Gastrocnemius medialis (tissue), 4 donors: ENCODE data around the gene LRCH1.

Source experiments
- CTCF ChIP-seq, 5 experiments: fragments of 450-650 bp in 3 of 5; fragments of 200-600 bp in 2 of 5; sonication (generic) in 2 of 5; IDR thresholded peaks in 4 of 5; conservative IDR thresholded peaks in 1 of 5; 1 replicate in 4 of 5; 2 replicates in 1 of 5; pipeline ENCODE4 v1.5.1; 2016 to 2019; ENCODE audit warnings: antibody characterized with exemption in 5 of 5, mild to moderate bottlenecking in 3 of 5, moderate library complexity in 3 of 5
- POLR2A ChIP-seq, 2 donors: fragments of 450-650 bp; IDR thresholded peaks; one replicate each; pipeline ENCODE4 v1.6.1; 2017; ENCODE audit warnings: antibody characterized with exemption in 2 of 2, mild to moderate bottlenecking in 2 of 2, moderate library complexity in 2 of 2

GRCh38 chr13:46682015-46682414 is 129.0 kb downstream of the LRCH1 start:
- no peak for TF ChIP-seq CTCF (IDR thresholded peaks at IDR 0.05 in 4 of 5, conservative IDR thresholded peaks at IDR 0.05 in 1 of 5)
- no peak for TF ChIP-seq POLR2A (IDR thresholded peaks at IDR 0.05)
